K562 (cell line): ENCODE measurements around the gene UBE2O. TPM values are rescaled to one million over a fixed set of nuclear protein-coding genes. Genes with fewer than 3 reads are reported as not detected.

ENCODE experiments used
- ATAC-seq: fragments of 200-7000 bp; cut with Tn5 transposase; 3 replicates; pipeline ENCODE4 v1.9.1; 2020; ENCODE audit warnings: moderate library complexity
- BruUV-seq: library from RNA; stranded (reverse); fragments of 400-500 nt; replicated peaks from 2 replicates; lab custom pipeline; 2021; lab: Mats Ljungman, UMichigan
- CTCF ChIA-PET: fragments of 300-600 bp; formaldehyde crosslinking; extraction: SDS; loops from one replicate; lab custom pipeline; 2021; ENCODE audit warnings: low intra/inter-chr PET ratio; lab: Yijun Ruan, JAX
- POLR2A ChIA-PET: fragments of 300-600, 350-650 bp; sonication (Branson Sonifier 250); formaldehyde crosslinking; extraction: SDS; loops from one replicate; lab custom pipeline; 2021; ENCODE audit warnings: antibody characterized with exemption, inconsistent platforms; lab: Yijun Ruan, JAX
- DNase-seq, 4 experiments: peaks; one replicate each; pipeline versions ENCODE4 v3.0.0 to v3.0.0-alpha.2; 2011 to 2018; ENCODE audit warnings: low spot score in 3 of 4, mixed read lengths in 3 of 4; ENCODE audit errors: extremely low read depth in 1 of 4
- FAIRE-seq: peaks from 2 replicates; lab custom pipeline; 2011; peaks lifted over from hg19 to GRCh38; lab: Jason Lieb, UNC
- H2AFZ ChIP-seq: 2 replicates; pipeline ENCODE4 v1.6.0; 2011; ENCODE audit warnings: low read depth, low read length, control low read depth, inconsistent platforms
- H3K27ac ChIP-seq: fragments of 200-600 bp; 3 replicates; pipeline ENCODE4 v1.8.0; 2011; ENCODE audit warnings: low read depth, mild to moderate bottlenecking, control low read depth, inconsistent platforms, low read length, moderate library complexity, mixed read lengths; ENCODE audit errors: extremely low read depth
- H3K27me3 ChIP-seq, 2 experiments: fragments of 300-600 bp in 1 of 2; 2 replicates in 1 of 2; 3 replicates in 1 of 2; pipeline versions ENCODE4 v1.6.0 to v1.8.0; 2011; ENCODE audit warnings: inconsistent platforms in 2 of 2, low read length in 2 of 2, mild to moderate bottlenecking in 1 of 2, mixed read lengths in 1 of 2, moderate library complexity in 1 of 2; ENCODE audit not compliant: control insufficient read depth in 2 of 2, insufficient read depth in 2 of 2
- H3K36me3 ChIP-seq: fragments of 300-600 bp; 3 replicates; pipeline ENCODE4 v1.8.0; 2011; ENCODE audit warnings: mild to moderate bottlenecking, low read length, inconsistent platforms; ENCODE audit not compliant: control insufficient read depth, insufficient read depth
- H3K4me1 ChIP-seq, 2 experiments: fragments of 200-600 bp in 1 of 2; replicated peaks in 1 of 2; 2 replicates in 1 of 2; 3 replicates in 1 of 2; pipeline versions ENCODE4 v1.5.1 to v1.8.0; 2011; ENCODE audit warnings: inconsistent platforms in 2 of 2, low read length in 2 of 2, mild to moderate bottlenecking in 1 of 2, mixed read lengths in 1 of 2, moderate library complexity in 1 of 2; ENCODE audit not compliant: control insufficient read depth in 2 of 2, insufficient read depth in 2 of 2
- H3K4me2 ChIP-seq: 2 replicates; pipeline ENCODE4 v1.6.1; 2011; ENCODE audit warnings: low read length, control low read depth, inconsistent platforms, mixed read lengths; ENCODE audit not compliant: insufficient read depth
- H3K4me3 ChIP-seq: fragments of 200-600 bp; sonication (generic), shearing (Covaris generic); 2 replicates; pipeline ENCODE4 v1.5.1; 2016; ENCODE audit warnings: control low read depth, inconsistent platforms
- H3K79me2 ChIP-seq: fragments of 200-600 bp; 3 replicates; pipeline ENCODE4 v1.8.0; 2011; ENCODE audit warnings: low read length, inconsistent platforms; ENCODE audit not compliant: control insufficient read depth, insufficient read depth
- H3K9ac ChIP-seq, 2 experiments: 2 replicates each; pipeline versions ENCODE4 v1.6.0 to v1.6.1; 2011; ENCODE audit warnings: low read depth in 2 of 2, low read length in 2 of 2, control low read depth in 1 of 2, inconsistent platforms in 1 of 2, mild to moderate bottlenecking in 1 of 2, mixed read lengths in 1 of 2; ENCODE audit not compliant: insufficient read depth in 1 of 2
- H3K9me1 ChIP-seq: one replicate; pipeline ENCODE4 v1.6.0; 2011; ENCODE audit warnings: inconsistent platforms, mild to moderate bottlenecking, low read length, moderate library complexity; ENCODE audit not compliant: control insufficient read depth, insufficient read depth
- H3K9me3 ChIP-seq: replicated peaks from 2 replicates; pipeline ENCODE4 v1.5.1; 2011; ENCODE audit warnings: low read depth, low read length, inconsistent platforms; ENCODE audit not compliant: control insufficient read depth, insufficient read depth
- H4K20me1 ChIP-seq: replicated peaks from 2 replicates; pipeline ENCODE4 v1.6.1; 2011; ENCODE audit warnings: low read length, inconsistent platforms, mixed read lengths; ENCODE audit not compliant: control insufficient read depth, insufficient read depth
- FOXA1 ChIP-seq: fragments of 450-650 bp; IDR thresholded peaks from 2 replicates; pipeline ENCODE4 v1.6.1; 2016; ENCODE audit warnings: mild to moderate bottlenecking, borderline replicate concordance
- FOXM1 ChIP-seq, 2 experiments: fragments of 450-650 bp in 1 of 2; sonication (generic) in 1 of 2; formaldehyde crosslinking in 1 of 2; IDR thresholded peaks; 2 replicates each; pipeline versions ENCODE4 v1.6.1 to v1.9.0; 2017 to 2022; ENCODE audit warnings: low read depth in 2 of 2, mild to moderate bottlenecking in 2 of 2, missing genetic modification reagents in 1 of 2, moderate library complexity in 1 of 2
- GATAD2B ChIP-seq: fragments of 450-650 bp; IDR thresholded peaks from 2 replicates; pipeline ENCODE4 v1.6.1; 2017; ENCODE audit warnings: mild to moderate bottlenecking, borderline replicate concordance
- HDAC3 ChIP-seq: fragments of 450-650 bp; IDR thresholded peaks from 2 replicates; pipeline ENCODE4 v1.6.1; 2018; ENCODE audit warnings: borderline replicate concordance, mild to moderate bottlenecking, moderate library complexity; ENCODE audit not compliant: partially characterized antibody
- HOXB6 ChIP-seq: fragments of 250-450 bp; sonication (Bioruptor Pico); IDR thresholded peaks from 2 replicates; pipeline ENCODE4 v1.5.1; 2022; ENCODE audit warnings: mild to moderate bottlenecking, borderline replicate concordance
- JUND ChIP-seq, 2 experiments: IDR thresholded peaks; 2 replicates in 1 of 2; 3 replicates in 1 of 2; pipeline ENCODE4 v1.6.1; 2011; ENCODE audit warnings: borderline replicate concordance in 2 of 2, low read depth in 2 of 2, low read length in 2 of 2, improper control_type of control experiment in 1 of 2, missing biosample characterization in 1 of 2, missing genetic modification characterization in 1 of 2, missing genetic modification reagents in 1 of 2
- KDM2B ChIP-seq: fragments of 250-450 bp; sonication (Bioruptor Pico); IDR thresholded peaks from 2 replicates; pipeline ENCODE4 v1.8.0; 2021; ENCODE audit warnings: mild to moderate bottlenecking, moderate library complexity
- NRF1 ChIP-seq, 2 experiments: fragments of 450-650 bp; IDR thresholded peaks in 1 of 2; conservative IDR thresholded peaks in 1 of 2; 2 replicates each; pipeline ENCODE4 v1.6.1; 2014; ENCODE audit warnings: mild to moderate bottlenecking in 2 of 2
- RBM14 ChIP-seq: fragments of 200-400 bp; formaldehyde crosslinking; IDR thresholded peaks from 2 replicates; pipeline ENCODE4 v1.6.1; 2018; ENCODE audit warnings: low read depth, mild to moderate bottlenecking, low read length, moderate library complexity, borderline replicate concordance; ENCODE audit not compliant: insufficient read depth
- SAP30 ChIP-seq: fragments of 200-600 bp; sonication (generic); IDR thresholded peaks from 2 replicates; pipeline ENCODE4 v1.6.1; 2012; ENCODE audit warnings: borderline replicate concordance, low read depth, mild to moderate bottlenecking, moderate library complexity, low read length, control low read depth, inconsistent platforms; ENCODE audit not compliant: insufficient read depth, poor library complexity, severe bottlenecking
- SRF ChIP-seq, 2 experiments: fragments of 250-450, 450-650 bp in 1 of 2; sonication (Bioruptor Pico) in 1 of 2; sonication (generic) in 1 of 2; formaldehyde crosslinking; IDR thresholded peaks; 2 replicates each; pipeline versions ENCODE4 v1.5.0 to v1.5.1; 2020 to 2022; ENCODE audit warnings: mild to moderate bottlenecking in 1 of 2, missing genetic modification reagents in 1 of 2
- SRSF9 ChIP-seq: fragments of 200-400 bp; formaldehyde crosslinking; IDR thresholded peaks from 2 replicates; pipeline ENCODE4 v1.6.1; 2017; ENCODE audit warnings: low read depth, low read length, borderline replicate concordance
- WGBS: fragments of 100-300 bp; shearing (Covaris generic); methylation state at CpG from one replicate; pipeline ENCODE4 v1.1.6; 2016; ENCODE audit warnings: low coverage, mixed read lengths; ENCODE audit not compliant: insufficient coverage; ENCODE audit errors: missing lambda C conversion rate; 5-methylcytosine and 5-hydroxymethylcytosine counted together
- in situ Hi-C: fragments of 300-500 bp; cut with MboI; formaldehyde crosslinking; loops from 4 replicates; pipeline ENCODE4 v1.15.0; 2018; ENCODE audit warnings: inconsistent platforms, mixed read lengths
- intact Hi-C: fragments of 100-400 bp; cut with micrococcal nuclease; formaldehyde crosslinking; loops from 2 replicates; pipeline ENCODE4 v1.14.2; 2022
- polyA plus RNA-seq, 8 experiments: library from polyadenylated mRNA; depleted of rRNA in 4 of 8; stranded (reverse) in 5 of 8; unstranded in 3 of 8; fragments of >200 nt; fragmentation: Nextera tagmentation in 2 of 8; fragmentation: Illumina TruSeq in 1 of 8; extraction: Ambion mirVana in 2 of 8; extraction: Trizol in 1 of 8; gene quantifications; 2 replicates each; pipeline versions ENCODE4 v1.2.1 to v1.2.3, GENCODE V29; 2011 to 2014; ENCODE audit warnings: inconsistent platforms in 1 of 8, missing spikeins in 1 of 8
- total RNA-seq, 7 experiments: library from RNA; depleted of rRNA in 6 of 7; stranded (reverse); fragments of >200 nt in 6 of 7; fragmentation: Illumina TruSeq in 2 of 7; extraction: Trizol in 2 of 7; gene quantifications; 2 replicates each; pipeline versions ENCODE4 v1.2.1 to v1.2.3, GENCODE V29; 2011 to 2021; ENCODE audit warnings: low replicate concordance in 1 of 7
- TF ChIP-seq, protein P1 (sequence below): sonication (generic); formaldehyde crosslinking; IDR thresholded peaks from 2 replicates; pipeline ENCODE4 v1.8.0; 2023; ENCODE audit warnings: mild to moderate bottlenecking, missing genetic modification reagents
- TF ChIP-seq, protein P2 (sequence below): sonication (generic); formaldehyde crosslinking; IDR thresholded peaks from 2 replicates; pipeline ENCODE4 v1.8.0; 2022; ENCODE audit warnings: missing genetic modification reagents, mild to moderate bottlenecking, moderate library complexity, borderline replicate concordance

UBE2O gene
- total and polyA plus RNA-seq, 9 of the 15 experiments (the other 6 are each of a cell fraction or from before 2014, with no cell fraction given) = 1.6 to 39.7 (median 13.3) TPM

DNA sequence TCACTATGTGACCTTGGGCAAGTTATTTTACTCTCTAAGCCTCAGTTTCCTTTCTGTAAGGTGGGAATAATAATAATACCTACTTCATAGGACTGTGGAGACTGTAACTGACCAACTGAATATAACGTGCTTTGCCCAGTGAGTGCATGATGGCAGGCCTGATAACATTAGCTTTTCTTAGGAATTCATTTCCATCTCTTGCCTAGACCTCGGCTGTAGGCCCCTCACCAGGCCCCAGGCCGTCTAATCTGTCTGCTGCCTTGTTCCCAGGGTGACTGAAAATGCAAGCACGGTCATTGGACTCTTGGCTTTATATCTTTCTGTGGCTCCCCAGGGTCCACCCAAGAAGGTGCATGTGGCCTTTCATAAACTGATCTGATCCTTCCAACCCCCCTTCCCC, 6.7 kb upstream of the UBE2O start (continued):
- TF ChIP-seq, protein P1, sequence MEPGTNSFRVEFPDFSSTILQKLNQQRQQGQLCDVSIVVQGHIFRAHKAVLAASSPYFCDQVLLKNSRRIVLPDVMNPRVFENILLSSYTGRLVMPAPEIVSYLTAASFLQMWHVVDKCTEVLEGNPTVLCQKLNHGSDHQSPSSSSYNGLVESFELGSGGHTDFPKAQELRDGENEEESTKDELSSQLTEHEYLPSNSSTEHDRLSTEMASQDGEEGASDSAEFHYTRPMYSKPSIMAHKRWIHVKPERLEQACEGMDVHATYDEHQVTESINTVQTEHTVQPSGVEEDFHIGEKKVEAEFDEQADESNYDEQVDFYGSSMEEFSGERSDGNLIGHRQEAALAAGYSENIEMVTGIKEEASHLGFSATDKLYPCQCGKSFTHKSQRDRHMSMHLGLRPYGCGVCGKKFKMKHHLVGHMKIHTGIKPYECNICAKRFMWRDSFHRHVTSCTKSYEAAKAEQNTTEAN = no peak
- TF ChIP-seq SAP30 = no peak
- TF ChIP-seq SRSF9 = no peak
- TF ChIP-seq RBM14 = no peak
- no peak for TF ChIP-seq FOXA1

DNA sequence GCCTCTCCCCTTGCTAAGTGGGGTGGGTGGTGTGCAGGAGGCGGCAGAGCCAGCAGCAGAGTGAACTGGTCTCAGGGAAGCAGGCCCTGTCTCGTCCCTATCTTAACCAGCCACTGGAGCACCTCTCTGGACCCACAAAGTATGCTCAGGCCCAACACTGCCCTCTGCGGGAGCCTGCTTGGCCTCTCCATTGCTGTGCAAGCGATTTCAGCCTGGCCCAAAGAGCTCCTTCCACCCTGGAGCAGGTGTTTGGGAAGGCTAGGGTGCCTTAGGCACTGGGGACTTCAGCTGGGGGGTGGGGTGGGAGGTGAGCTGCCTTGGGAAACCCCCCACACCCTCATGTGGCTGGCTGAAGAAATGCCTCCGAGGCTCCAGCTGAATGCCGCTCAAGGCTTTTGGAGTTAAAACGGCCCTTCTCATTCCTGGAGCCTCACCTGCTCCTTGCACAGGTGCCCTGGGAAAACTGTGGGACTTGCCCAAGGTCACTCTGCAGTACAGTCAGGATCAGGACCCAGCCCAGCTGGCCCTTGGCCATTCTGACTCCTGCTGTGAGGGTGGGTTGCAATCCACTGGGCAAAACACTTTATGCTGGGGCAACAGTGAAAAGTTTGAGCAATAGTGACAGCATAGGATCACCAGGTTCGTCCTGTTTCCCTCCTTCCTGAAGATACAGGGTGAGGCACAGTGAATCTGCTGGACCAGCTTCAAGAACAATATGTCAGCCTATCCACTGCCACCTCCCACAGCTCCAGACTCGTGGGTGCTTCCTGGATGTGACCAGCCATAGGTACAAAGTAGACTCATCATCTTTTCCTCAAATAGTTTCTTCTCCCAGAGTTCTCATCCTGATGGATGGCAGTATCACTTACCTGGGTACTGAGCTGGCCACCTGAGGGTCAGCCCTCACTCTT, 5.9 kb upstream of the UBE2O start:
- peaks cover 4 to 15% of the 10 kb centered on the region in 2 experiments; a peak in 2 of 5 replicates for H3K27me3 ChIP-seq
- no peak overlapping the region for H3K27ac ChIP-seq
- no peaks in the 10 kb centered on the region for H3K79me2 ChIP-seq
- peaks cover 0 to 8% of the 10 kb centered on the region in 2 experiments; a peak in 3 of 5 replicates for H3K4me1 ChIP-seq
- no peaks in the 10 kb centered on the region for H3K9me3 ChIP-seq
- H3K4me3 ChIP-seq = no peak overlapping the region
- DNase-seq (peak; percentile 52 to 84 (median 70)), FAIRE-seq (peak; percentile 82), ATAC-seq (peak; percentile 98)
- ChIA-PET POLR2A (interaction anchor here (0.9 to 1.6 kb wide), 8 partner anchors 10 to 155 kb away, joined by 3 to 7 read pairs (median 4); no protein-coding TSS in a partner anchor), CTCF (interaction anchor here (0.7 to 4.1 kb wide), 7 partner anchors 45 to 239 kb away, joined by 3 to 38 read pairs (median 4); no protein-coding TSS in a partner anchor)
- no peak overlapping the region for H3K4me2 ChIP-seq
- no peaks in the 10 kb centered on the region for H4K20me1 ChIP-seq
- no peaks in the 10 kb centered on the region for H3K36me3 ChIP-seq
- intact Hi-C loops = loop anchor here (1.0 to 2.0 kb wide), 3 partner anchors 51 to 154 kb away; no protein-coding TSS in a partner anchor
- 23% methylated on average over 9 of the region's 9 CpGs for WGBS
- BruUV-seq = no TSS peak
- H3K9me1 ChIP-seq = no peaks in the 10 kb centered on the region
- H2AFZ ChIP-seq = 0 out of 2 replicates have a peak overlapping the region, but pooled peaks have one; percentile 22
- in situ Hi-C loops = loop anchor here (5.0 kb wide), 1 partner anchor 57 kb away; no protein-coding TSS in a partner anchor
- H3K9ac ChIP-seq = 0 out of 4 replicates have a peak overlapping the region, but pooled peaks of 1 of the 2 experiments have one; percentile 26
- TF ChIP-seq NRF1 (conservative IDR thresholded peaks at IDR 0.05 in 1 of 2, IDR thresholded peaks at IDR 0.05 in 1 of 2) (peak in 1 of 2 experiments; percentile 18; a peak in 1 of 4 replicates), JUND (IDR thresholded peaks at IDR 0.05; ENCODE audit: borderline replicate concordance, low read depth, low read length) (0 out of 2 replicates have a peak, but pooled peaks have one; percentile 29), JUND (tag; IDR thresholded peaks at IDR 0.05; ENCODE audit: borderline replicate concordance, low read depth, low read length) (no peak), FOXM1 (IDR thresholded peaks at IDR 0.05; ENCODE audit: low read depth) (no peak), FOXM1 (CRISPR knock-in tag; IDR thresholded peaks at IDR 0.05; ENCODE audit: low read depth) (no peak), SRF (CRISPR knock-in tag; IDR thresholded peaks at IDR 0.05) (peak in 1 of 2 experiments; percentile 26; a peak in 1 of 4 replicates), GATAD2B (no peak), HOXB6 (CRISPR knock-in tag) (no peak), HDAC3 (no peak), KDM2B (CRISPR knock-in tag) (no peak)
- TF ChIP-seq, protein P2, sequence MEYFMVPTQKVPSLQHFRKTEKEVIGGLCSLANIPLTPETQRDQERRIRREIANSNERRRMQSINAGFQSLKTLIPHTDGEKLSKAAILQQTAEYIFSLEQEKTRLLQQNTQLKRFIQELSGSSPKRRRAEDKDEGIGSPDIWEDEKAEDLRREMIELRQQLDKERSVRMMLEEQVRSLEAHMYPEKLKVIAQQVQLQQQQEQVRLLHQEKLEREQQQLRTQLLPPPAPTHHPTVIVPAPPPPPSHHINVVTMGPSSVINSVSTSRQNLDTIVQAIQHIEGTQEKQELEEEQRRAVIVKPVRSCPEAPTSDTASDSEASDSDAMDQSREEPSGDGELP (CRISPR knock-in tag) = peak; percentile 47; the same call in 1 of the 2 replicates
